ENCODE measurements around the gene CSMD2. TPM values are rescaled to one million over a fixed set of nuclear protein-coding genes. Genes with fewer than 3 reads are reported as not detected.
A peak's percentile ranks its signal among the peaks of the same experiment; 100 is the strongest.

CSMD2 gene
- total and polyA plus RNA-seq, 2 of the 8 experiments (the other 6 are each of a cell fraction or from before 2014, with no cell fraction given) = 7.0 to 14.7 TPM

DNA sequence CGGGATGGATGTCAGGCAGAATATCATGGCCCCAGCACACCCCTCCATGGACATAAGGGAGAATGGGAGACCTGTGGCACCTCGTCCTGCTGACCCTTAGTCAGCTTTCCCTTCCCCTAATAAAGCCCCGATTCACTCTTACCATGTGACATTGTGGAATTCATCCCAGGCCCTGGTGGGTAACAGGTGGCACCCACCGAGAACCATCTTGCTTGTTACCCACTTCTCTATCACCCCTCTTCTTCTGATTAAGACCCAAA, 32.9 kb downstream of the CSMD2 start:
- TF ChIP-seq, protein P1, sequence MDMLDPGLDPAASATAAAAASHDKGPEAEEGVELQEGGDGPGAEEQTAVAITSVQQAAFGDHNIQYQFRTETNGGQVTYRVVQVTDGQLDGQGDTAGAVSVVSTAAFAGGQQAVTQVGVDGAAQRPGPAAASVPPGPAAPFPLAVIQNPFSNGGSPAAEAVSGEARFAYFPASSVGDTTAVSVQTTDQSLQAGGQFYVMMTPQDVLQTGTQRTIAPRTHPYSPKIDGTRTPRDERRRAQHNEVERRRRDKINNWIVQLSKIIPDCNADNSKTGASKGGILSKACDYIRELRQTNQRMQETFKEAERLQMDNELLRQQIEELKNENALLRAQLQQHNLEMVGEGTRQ (IDR thresholded peaks at IDR 0.05; ENCODE audit: low read length) = no peak
- TF ChIP-seq BACH1 (IDR thresholded peaks at IDR 0.05; ENCODE audit: low read length) = peak; percentile 29; the same call in 1 of the 2 replicates
- Histone ChIP-seq H3K27me3 (replicated peaks in 1 of 4; ENCODE audit: control insufficient read depth in 3 of 4, extremely low read depth in 1 of 4, insufficient read depth in 3 of 4, low read length in 3 of 4) (no peaks in the 10 kb centered on the region), H2BK15ac (ENCODE audit: low read length) (no peak overlapping the region), H2AK5ac (ENCODE audit: low read depth, low read length) (no peak overlapping the region), H2AFZ (ENCODE audit: low read length) (no peak overlapping the region), H3K9ac (replicated peaks in 1 of 4; ENCODE audit: extremely low read depth in 1 of 4, low read depth in 3 of 4, low read length in 3 of 4) (no peak overlapping the region), H3K4me3 (ENCODE audit: extremely low read depth in 1 of 4, insufficient read depth in 2 of 4, low read depth in 3 of 4, low read length in 4 of 4) (no peak overlapping the region), H3K56ac (replicated peaks; ENCODE audit: insufficient read length, low read depth, low read length) (no peak overlapping the region), H2BK120ac (replicated peaks; ENCODE audit: low read depth, low read length) (no peak overlapping the region), H3K23me2 (ENCODE audit: low read depth, low read length) (no peaks in the 10 kb centered on the region; the same call in 1 of the 2 replicates), H3K27ac (ENCODE audit: low read depth, low read length) (no peak overlapping the region), H3K14ac (ENCODE audit: insufficient read length) (no peak overlapping the region), H3K4me2 (ENCODE audit: insufficient read depth in 1 of 2, low read depth in 2 of 2, low read length in 2 of 2) (no peak overlapping the region), H4K8ac (ENCODE audit: extremely low read depth, insufficient read depth, low read length) (no peak overlapping the region), H4K91ac (replicated peaks; ENCODE audit: insufficient read length, low read length) (no peak overlapping the region), H3K79me1 (ENCODE audit: low read depth, low read length) (peaks cover 4% of the 10 kb centered on the region), H4K5ac (ENCODE audit: insufficient read length, low read depth, low read length) (no peak overlapping the region), H3K18ac (ENCODE audit: extremely low read depth, low read length) (no peak overlapping the region), H3K36me3 (ENCODE audit: control insufficient read depth in 2 of 4, insufficient read depth in 4 of 4, low read length in 3 of 4) (no peaks in the 10 kb centered on the region; a peak in 1 of 8 replicates), H3K4ac (replicated peaks; ENCODE audit: insufficient read length, low read depth, low read length) (no peak overlapping the region), H3K4me1 (replicated peaks in 1 of 4; ENCODE audit: control insufficient read depth in 3 of 4, insufficient read depth in 4 of 4, low read length in 3 of 4) (no peaks in the 10 kb centered on the region; a peak in 1 of 7 replicates), H4K20me1 (replicated peaks in 1 of 2; ENCODE audit: control insufficient read depth in 1 of 2, insufficient read depth in 2 of 2, low read length in 2 of 2) (peaks cover 8 to 12% of the 10 kb centered on the region in 2 experiments), H3K23ac (ENCODE audit: insufficient read length) (no peak overlapping the region), H2BK20ac (ENCODE audit: low read length) (no peak overlapping the region), H3K79me2 (ENCODE audit: control insufficient read depth in 1 of 2, insufficient read depth in 2 of 2, low read length in 2 of 2) (peaks cover 0 to 25% of the 10 kb centered on the region in 2 experiments; a peak in 2 of 4 replicates), H3K9me3 (ENCODE audit: insufficient read depth in 2 of 2, low read depth in 1 of 2, low read length in 1 of 2) (no peaks in the 10 kb centered on the region), H2BK5ac (ENCODE audit: low read depth, low read length) (no peak overlapping the region), H2BK12ac (ENCODE audit: low read depth, low read length) (no peak overlapping the region)
- DNase-seq (ENCODE audit: low read depth in 1 of 2, low spot score in 2 of 2) = peak in 1 of 2 experiments; percentile 14
- ChIA-PET POLR2A (ENCODE audit: partially characterized antibody) (interaction anchor here (1.3 kb wide), 1 partner anchor 31 kb away, joined by 3 read pairs; no protein-coding TSS in a partner anchor), CTCF (ENCODE audit: partially characterized antibody) (interaction anchor here (0.9 to 1.5 kb wide), 3 partner anchors 19 to 91 kb away, joined by 3 to 4 read pairs (median 3); no protein-coding TSS in a partner anchor)
- WGBS, 2 experiments (ENCODE audit: extremely low coverage in 1 of 2, insufficient coverage in 1 of 2, insufficient read length in 1 of 2, insufficient replicate concordance in 2 of 2, low coverage in 1 of 2, low lambda C conversion rate in 2 of 2, missing lambda C conversion rate in 1 of 2) = 84% methylated on average over 4 of the region's 4 CpGs; no CpG with 5 or more reads in 1 of the 2 experiments
- no peak for FAIRE-seq
